ENCODE measurements around the gene RSBN1. TPM values are rescaled to one million over a fixed set of nuclear protein-coding genes. Genes with fewer than 3 reads are reported as not detected.
"Not testable (repeated sequence)": the region's sequence is repeated elsewhere in the genome, so short reads cannot be mapped to it uniquely, and the experiment has no call there.

RSBN1 gene
- total RNA-seq, 1 donor from 2014 or later: 21.0 TPM

DNA sequence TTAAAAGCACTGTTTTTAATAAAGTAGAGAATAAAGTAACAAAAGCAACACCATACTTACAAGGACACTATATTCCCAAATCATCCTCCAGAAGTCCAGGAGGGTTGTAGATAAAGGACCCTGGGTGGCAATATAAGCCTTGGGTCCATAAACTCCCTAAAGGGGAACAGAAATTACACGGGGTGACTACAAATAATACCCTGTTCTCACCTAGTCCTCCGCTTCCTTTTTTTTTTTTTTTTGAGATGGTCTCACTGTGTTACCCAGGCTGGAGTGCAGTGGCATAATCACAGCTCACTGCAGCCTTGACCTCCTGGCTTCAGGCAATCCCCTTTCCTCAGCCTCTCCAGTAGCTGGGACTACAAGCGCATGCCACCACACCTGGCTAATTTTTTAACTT is 46.1 kb upstream of the RSBN1 start:
- Histone ChIP-seq H3K4me3 (no peak overlapping the region), H3K9me3 (no peaks in the 10 kb centered on the region), H3K27ac (no peak overlapping the region), H3K27me3 (ENCODE audit: low read depth) (no peaks in the 10 kb centered on the region), H3K36me3 (no peaks in the 10 kb centered on the region), H3K4me1 (peaks cover 21% of the 10 kb centered on the region)
- peak in 1 of 2 donors; percentile 32 for ATAC-seq
- DNase-seq: no peak
- TF ChIP-seq, protein P1, sequence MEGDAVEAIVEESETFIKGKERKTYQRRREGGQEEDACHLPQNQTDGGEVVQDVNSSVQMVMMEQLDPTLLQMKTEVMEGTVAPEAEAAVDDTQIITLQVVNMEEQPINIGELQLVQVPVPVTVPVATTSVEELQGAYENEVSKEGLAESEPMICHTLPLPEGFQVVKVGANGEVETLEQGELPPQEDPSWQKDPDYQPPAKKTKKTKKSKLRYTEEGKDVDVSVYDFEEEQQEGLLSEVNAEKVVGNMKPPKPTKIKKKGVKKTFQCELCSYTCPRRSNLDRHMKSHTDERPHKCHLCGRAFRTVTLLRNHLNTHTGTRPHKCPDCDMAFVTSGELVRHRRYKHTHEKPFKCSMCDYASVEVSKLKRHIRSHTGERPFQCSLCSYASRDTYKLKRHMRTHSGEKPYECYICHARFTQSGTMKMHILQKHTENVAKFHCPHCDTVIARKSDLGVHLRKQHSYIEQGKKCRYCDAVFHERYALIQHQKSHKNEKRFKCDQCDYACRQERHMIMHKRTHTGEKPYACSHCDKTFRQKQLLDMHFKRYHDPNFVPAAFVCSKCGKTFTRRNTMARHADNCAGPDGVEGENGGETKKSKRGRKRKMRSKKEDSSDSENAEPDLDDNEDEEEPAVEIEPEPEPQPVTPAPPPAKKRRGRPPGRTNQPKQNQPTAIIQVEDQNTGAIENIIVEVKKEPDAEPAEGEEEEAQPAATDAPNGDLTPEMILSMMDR (IDR thresholded peaks at IDR 0.05): no peak
- intact Hi-C loops (cut with DNase I): no loop called here

DNA sequence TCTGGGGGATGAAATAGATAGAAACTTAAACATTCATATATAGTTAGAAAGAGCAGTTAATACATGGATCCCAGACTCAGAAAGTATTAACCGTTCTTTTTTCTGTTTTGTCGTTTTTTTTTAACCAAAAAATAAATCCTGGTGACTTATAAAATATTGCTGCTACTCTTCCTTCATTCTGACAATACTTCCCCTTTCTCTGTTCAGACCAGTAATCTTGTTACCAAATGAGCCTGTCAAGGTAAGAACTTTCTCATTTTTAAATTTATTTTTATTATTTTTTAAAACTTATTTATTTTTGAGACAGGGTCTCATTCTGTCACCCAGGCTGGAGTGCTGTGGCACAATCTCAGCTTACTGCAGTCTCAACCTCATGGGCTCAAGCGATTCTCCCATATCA is 45.5 kb upstream of the RSBN1 start:
- TF ChIP-seq, protein P1 (IDR thresholded peaks at IDR 0.05): no peak
- H3K27ac ChIP-seq: no peak overlapping the region

DNA sequence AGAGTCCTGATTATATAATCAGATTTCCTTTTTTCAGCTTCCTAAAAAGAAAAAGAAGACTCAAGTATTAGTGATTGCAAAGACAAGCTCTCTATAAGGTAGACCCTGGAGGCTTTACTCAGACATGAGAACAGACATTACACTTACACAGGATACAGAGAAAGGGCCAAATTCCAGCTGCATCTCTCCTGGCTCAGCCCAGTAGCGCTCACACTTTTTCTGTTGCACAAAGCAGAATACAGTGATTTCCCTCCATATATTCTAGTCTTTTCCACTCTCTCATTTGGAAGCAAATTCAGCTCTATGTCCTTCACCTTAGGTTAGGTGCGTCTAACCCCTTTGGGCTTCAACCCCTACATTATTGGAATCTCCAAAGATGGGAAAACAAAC is 44.1 kb upstream of the RSBN1 start:
- Histone ChIP-seq H3K27me3 (ENCODE audit: low read depth) (no peaks in the 10 kb centered on the region), H3K27ac (no peak overlapping the region), H3K4me1 (peaks cover 17% of the 10 kb centered on the region), H3K36me3 (no peaks in the 10 kb centered on the region), H3K4me3 (no peak overlapping the region), H3K9me3 (no peaks in the 10 kb centered on the region)
- DNase-seq (no peak), ATAC-seq (no peak)
- TF ChIP-seq, protein P1 (IDR thresholded peaks at IDR 0.05): no peak
- intact Hi-C loops (cut with DNase I): no loop called here

More for the DNA sequence above, 45.5 kb upstream of the RSBN1 start:
- Histone ChIP-seq H3K4me3 (no peak overlapping the region), H3K27me3 (ENCODE audit: low read depth) (no peaks in the 10 kb centered on the region), H3K4me1 (peaks cover 21% of the 10 kb centered on the region), H3K9me3 (no peaks in the 10 kb centered on the region), H3K36me3 (no peaks in the 10 kb centered on the region)
- intact Hi-C loops (cut with DNase I): no loop called here
- DNase-seq (no peak), ATAC-seq (no peak)

DNA sequence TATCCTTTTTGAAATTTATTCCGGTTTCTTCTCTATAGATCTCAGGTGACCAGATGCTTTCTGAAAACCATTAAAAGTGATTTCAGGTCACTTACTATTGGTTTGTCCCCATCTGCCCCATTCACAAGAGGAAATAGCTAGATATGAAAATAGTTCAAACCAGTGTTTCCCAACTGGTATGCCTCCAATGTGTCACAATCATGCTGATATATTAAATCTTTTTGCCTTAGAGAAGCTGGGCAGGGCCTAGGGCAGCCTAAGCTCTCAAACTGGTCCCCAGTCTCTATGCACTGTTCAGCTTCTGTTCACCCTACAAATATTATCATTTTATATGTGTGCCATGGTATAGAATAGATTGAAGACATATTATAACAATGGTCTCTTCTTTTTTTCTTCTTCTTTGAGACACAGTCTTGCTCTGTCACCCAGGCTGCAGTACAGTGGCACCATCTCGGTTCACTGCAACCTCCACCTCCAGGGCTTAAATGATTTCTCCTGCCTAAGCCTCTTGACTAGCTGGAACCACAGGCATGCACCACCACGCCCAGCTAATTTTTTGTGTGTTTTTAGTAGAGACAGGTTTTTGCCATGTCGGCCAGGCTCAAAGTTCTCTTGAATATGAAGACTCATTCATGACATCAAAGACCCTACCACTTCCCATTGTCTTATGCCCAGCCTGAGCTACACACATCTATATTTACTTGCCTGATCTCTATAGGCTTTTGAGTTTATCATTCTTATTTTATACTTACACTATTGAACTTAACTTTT is 43.5 kb upstream of the RSBN1 start:
- ATAC-seq (no peak), DNase-seq (no peak)
- intact Hi-C loops (cut with DNase I): no loop called here
- Histone ChIP-seq H3K27ac (no peak overlapping the region), H3K4me1 (peaks cover 11% of the 10 kb centered on the region), H3K9me3 (no peaks in the 10 kb centered on the region), H3K36me3 (no peaks in the 10 kb centered on the region), H3K27me3 (ENCODE audit: low read depth) (no peaks in the 10 kb centered on the region), H3K4me3 (no peak overlapping the region)
- TF ChIP-seq, protein P1 (IDR thresholded peaks at IDR 0.05): no peak

DNA sequence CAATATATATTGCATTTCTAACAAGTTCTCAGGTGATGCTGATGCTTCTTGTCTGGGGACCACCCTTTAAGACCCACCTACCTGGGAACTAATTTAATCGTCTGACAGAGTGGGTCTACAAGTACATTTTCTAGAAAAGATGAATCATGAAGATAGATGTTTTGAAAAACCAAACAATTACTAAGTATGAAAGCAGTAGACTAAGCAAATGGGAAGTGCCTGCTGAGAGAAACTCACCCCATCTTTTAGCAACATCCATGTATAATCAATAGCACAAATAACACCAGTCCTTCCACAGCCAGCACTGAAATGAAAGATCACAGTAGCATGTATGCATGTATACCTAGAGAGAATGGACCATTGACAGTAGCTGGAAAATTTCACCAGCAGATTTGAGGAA is 42.0 kb upstream of the RSBN1 start:
- intact Hi-C loops (cut with DNase I): no loop called here
- no peak overlapping the region for H3K27ac ChIP-seq
- peaks cover 3% of the 10 kb centered on the region for H3K4me1 ChIP-seq
- TF ChIP-seq, protein P1 (IDR thresholded peaks at IDR 0.05): no peak
- no peaks in the 10 kb centered on the region for H3K9me3 ChIP-seq
- no peak for DNase-seq
- ATAC-seq: no peak
- no peak overlapping the region for H3K4me3 ChIP-seq
- no peaks in the 10 kb centered on the region for H3K27me3 ChIP-seq (ENCODE audit: low read depth)
- no peaks in the 10 kb centered on the region for H3K36me3 ChIP-seq

DNA sequence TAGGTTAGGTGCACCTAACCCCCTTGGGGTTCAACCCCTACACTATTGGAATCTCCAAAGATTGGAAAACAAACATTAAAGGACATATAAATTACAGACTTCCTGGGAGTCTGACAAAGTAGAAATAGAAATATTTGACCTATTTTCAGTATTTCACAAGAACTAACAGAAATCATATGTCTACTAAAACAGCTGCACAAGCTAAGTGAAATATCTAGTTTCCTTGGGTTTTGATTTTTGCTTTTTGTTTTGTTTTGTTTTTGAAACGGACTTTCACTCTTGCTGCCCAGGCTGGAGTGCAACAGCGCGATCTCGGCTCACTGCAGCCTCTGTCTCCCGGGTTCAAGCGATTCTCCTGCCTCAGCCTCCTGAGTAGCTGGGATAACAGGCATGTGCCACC is 40.4 kb upstream of the RSBN1 start:
- H3K4me3 ChIP-seq; H3K27me3 ChIP-seq (ENCODE audit: low read depth); ATAC-seq; DNase-seq; intact Hi-C loops (cut with DNase I); H3K36me3 ChIP-seq; H3K9me3 ChIP-seq; H3K4me1 ChIP-seq; H3K27ac ChIP-seq: not testable (repeated sequence)
